Activated T-helper 1 cell treated with Interleukin-2 at 50 U/mL for 16 hours (primary cell): ENCODE results near the gene TUBA1A.
"Not testable (repeated sequence)": the region's sequence is repeated elsewhere in the genome, so short reads cannot be mapped to it uniquely, and the experiment has no call there.

ENCODE experiments used
- DNase-seq: peaks from one replicate; pipeline ENCODE4 v3.0.0-alpha.2; 2020; ENCODE audit warnings: low read depth

Gene TUBA1A

GRCh38 chr12:49146406-49146805 lies 42.5 kb downstream of the TUBA1A start:
- no peak for DNase-seq

- no peak for DNase-seq
Measured at GRCh38 chr12:49144384-49144783, 44.5 kb downstream of the TUBA1A start.

GRCh38 chr12:49138999-49139398 lies 49.9 kb downstream of the TUBA1A start:
- DNase-seq = no peak

- no peak for DNase-seq
Measured at GRCh38 chr12:49138587-49138986, 50.3 kb downstream of the TUBA1A start.

DNA sequence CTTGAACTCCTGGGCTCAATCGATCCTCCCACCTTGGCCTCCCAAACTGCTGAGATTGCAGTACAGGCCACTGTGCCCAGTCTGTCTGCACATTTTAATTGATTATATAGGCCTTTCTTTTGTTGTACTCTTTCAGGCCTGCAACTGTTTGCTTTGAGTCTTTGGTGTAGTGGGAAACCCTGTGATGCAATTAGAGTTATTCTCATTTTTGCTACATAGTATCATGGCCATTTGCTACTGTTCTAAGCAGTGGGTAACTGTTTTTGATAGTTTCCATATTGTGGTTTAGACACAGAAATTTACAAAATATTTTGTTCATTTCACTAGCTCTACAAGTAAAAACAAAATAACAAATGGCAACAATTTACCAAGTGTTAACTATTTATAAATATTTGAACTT lies 51.4 kb downstream of the TUBA1A start:
- DNase-seq = no peak

DNA sequence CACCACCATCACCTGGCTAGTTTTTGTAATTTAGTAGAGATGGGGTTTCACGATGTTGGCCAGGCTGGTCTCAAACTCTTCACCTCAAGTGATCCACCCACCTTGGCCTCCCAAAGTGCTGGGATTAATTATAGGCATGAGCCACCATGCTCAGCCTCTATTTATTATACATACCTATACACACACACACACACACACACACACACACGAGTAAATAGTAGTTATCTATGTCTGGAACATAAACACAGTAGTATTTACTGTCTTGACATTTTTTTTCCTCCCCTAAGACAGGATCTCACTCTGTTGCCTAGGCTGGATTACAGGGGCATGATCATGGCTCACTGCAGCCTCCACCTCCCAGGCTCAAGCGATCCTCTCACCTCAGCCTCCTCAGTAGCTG lies 51.9 kb downstream of the TUBA1A start:
- not testable (repeated sequence) for DNase-seq
